ENCODE measurements around the gene PRSS50. TPM values are rescaled to one million over a fixed set of nuclear protein-coding genes. Genes with fewer than 3 reads are reported as not detected.

PRSS50 gene
- total and polyA plus RNA-seq, 4 donors = 0.02 to 0.33 (median 0.25) TPM; not detected in 1

DNA sequence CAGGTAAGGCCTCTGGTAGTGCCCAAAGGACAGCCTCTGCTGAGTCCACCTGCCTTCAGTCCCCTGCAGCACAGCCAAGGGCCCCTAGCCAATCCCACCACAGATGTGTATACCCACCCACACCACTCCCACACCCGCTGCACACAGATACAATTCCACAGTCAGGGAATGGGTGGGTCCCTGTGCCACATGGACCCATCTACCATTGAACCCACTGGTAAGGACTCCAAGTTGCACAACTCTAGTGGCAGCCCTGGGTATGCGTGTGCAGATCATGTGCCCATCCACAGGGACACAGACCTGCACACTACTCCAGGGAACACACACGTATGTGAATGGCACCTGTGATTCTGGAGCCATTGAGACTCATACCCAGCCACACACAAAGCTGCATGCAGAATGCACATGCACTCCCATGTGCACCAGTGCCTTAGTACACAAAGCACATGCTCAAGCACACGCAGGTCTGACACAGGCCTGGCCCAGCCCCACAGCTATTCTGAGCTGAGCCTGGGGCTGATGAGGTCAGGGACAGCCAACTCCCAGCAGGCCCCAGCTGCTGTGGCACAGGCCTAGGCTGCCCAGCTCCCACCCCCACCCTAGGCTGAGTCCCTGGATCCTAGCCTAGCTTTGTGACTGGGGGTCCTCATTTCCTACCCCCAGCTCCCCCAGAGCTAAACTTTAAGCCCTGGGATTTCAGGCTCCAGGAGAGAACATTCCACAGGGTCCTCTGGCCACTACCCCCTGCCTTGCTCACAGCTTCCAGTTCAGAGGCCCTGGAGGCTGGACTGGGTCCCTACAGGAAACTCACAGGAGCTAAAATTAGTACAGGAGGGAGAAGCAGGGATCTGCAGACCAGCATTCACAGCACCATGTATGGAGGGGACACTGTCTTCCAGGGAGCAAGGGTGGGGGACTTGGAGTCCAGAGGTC is 21.4 kb downstream of the PRSS50 start:
- no peak overlapping the region for H3K4me3 ChIP-seq (ENCODE audit: low read depth in 1 of 3, low read length in 3 of 3)
- no peaks in the 10 kb centered on the region for H3K9me3 ChIP-seq (ENCODE audit: control insufficient read depth in 4 of 4, low read length in 3 of 4)
- DNase-seq (ENCODE audit: low spot score) = no peak
- TF ChIP-seq YY1 (IDR thresholded peaks at IDR 0.05) = no peak
- TF ChIP-seq, protein P1, sequence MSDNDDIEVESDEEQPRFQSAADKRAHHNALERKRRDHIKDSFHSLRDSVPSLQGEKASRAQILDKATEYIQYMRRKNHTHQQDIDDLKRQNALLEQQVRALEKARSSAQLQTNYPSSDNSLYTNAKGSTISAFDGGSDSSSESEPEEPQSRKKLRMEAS (IDR thresholded peaks at IDR 0.05) = no peak
- TF ChIP-seq NR2F2 (IDR thresholded peaks at IDR 0.05) = peak; percentile 71
- no peak for TF ChIP-seq GABPA (IDR thresholded peaks at IDR 0.05 in 1 of 2, conservative IDR thresholded peaks at IDR 0.05 in 1 of 2)
- peak; percentile 20 for TF ChIP-seq SP1 (IDR thresholded peaks at IDR 0.05)
- peak in 1 of 2 donors; percentile 19 for TF ChIP-seq RXRA (IDR thresholded peaks at IDR 0.05)
- H3K4me1 ChIP-seq (ENCODE audit: control insufficient read depth in 4 of 4, insufficient read depth in 4 of 4, low read length in 3 of 4) = peaks cover 20 to 66% (median 46%) of the 10 kb centered on the region in 4 donors
- no peak overlapping the region for H3K9ac ChIP-seq (ENCODE audit: low read depth in 1 of 2, low read length in 2 of 2)
- 70% methylated on average over 4 of the region's 4 CpGs for WGBS
- H3K27ac ChIP-seq (ENCODE audit: low read depth in 1 of 2, low read length in 2 of 2) = peak overlapping the region in 1 of 2 donors; percentile 17
- H3K36me3 ChIP-seq (ENCODE audit: control insufficient read depth in 4 of 4, insufficient read depth in 3 of 4, low read depth in 1 of 4, low read length in 3 of 4) = no peaks in the 10 kb centered on the region
- no peaks in the 10 kb centered on the region for H3K27me3 ChIP-seq (ENCODE audit: control insufficient read depth in 4 of 4, insufficient read depth in 4 of 4, low read length in 3 of 4)

DNA sequence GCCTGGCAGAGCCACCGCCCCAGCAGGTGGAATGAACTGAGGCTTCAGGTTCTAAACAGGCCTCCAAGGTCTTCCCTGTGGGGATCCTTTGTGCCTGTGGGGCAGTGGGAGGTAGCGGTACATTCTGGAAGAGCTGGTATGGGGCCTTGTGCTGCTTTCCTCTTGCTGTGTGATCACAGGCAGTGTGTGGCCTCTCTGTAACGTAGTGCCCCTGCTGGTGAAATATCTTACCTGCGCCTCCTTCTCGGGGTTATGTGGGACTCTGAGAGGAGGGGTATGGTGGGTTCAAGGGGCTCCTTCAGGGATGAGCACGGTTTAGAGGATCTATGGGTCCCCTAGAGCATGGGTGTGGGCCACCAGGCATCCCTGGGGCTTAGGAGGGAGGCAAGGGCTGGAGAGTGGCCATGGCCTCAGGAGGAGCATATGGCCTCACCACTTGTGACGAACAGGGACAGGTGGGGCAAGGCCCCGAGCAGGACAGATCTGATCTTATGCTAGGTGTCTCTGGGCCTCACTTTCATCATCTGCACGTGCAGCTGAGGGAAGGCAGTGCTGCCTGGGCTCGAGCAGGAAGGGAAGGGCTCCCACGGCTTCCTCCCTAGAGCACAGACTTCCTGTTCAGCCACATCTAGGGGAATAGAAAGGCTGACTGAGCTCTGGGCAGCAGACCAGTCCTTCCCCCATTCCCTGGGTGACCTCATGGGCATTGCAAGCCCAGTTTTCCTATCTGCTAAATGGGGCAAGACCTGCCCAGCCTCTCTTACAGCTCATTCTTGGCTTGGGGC is 22.3 kb downstream of the PRSS50 start:
- Histone ChIP-seq H3K36me3 (ENCODE audit: control insufficient read depth in 4 of 4, insufficient read depth in 3 of 4, low read depth in 1 of 4, low read length in 3 of 4) (no peaks in the 10 kb centered on the region), H3K27ac (ENCODE audit: low read depth in 1 of 2, low read length in 2 of 2) (peak overlapping the region; percentile 9 to 17), H3K9me3 (ENCODE audit: control insufficient read depth in 4 of 4, low read length in 3 of 4) (no peaks in the 10 kb centered on the region), H3K4me1 (ENCODE audit: control insufficient read depth in 4 of 4, insufficient read depth in 4 of 4, low read length in 3 of 4) (peaks cover 17 to 62% (median 44%) of the 10 kb centered on the region in 4 donors), H3K9ac (ENCODE audit: low read depth in 1 of 2, low read length in 2 of 2) (no peak overlapping the region), H3K27me3 (ENCODE audit: control insufficient read depth in 4 of 4, insufficient read depth in 4 of 4, low read length in 3 of 4) (no peaks in the 10 kb centered on the region), H3K4me3 (ENCODE audit: low read depth in 1 of 3, low read length in 3 of 3) (no peak overlapping the region)
- TF ChIP-seq, protein P2, sequence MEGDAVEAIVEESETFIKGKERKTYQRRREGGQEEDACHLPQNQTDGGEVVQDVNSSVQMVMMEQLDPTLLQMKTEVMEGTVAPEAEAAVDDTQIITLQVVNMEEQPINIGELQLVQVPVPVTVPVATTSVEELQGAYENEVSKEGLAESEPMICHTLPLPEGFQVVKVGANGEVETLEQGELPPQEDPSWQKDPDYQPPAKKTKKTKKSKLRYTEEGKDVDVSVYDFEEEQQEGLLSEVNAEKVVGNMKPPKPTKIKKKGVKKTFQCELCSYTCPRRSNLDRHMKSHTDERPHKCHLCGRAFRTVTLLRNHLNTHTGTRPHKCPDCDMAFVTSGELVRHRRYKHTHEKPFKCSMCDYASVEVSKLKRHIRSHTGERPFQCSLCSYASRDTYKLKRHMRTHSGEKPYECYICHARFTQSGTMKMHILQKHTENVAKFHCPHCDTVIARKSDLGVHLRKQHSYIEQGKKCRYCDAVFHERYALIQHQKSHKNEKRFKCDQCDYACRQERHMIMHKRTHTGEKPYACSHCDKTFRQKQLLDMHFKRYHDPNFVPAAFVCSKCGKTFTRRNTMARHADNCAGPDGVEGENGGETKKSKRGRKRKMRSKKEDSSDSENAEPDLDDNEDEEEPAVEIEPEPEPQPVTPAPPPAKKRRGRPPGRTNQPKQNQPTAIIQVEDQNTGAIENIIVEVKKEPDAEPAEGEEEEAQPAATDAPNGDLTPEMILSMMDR (IDR thresholded peaks at IDR 0.05; ENCODE audit: low read depth, low read length, missing input control) = peak; percentile 24
- TF ChIP-seq SP1 (IDR thresholded peaks at IDR 0.05) (peak; percentile 18), GABPA (IDR thresholded peaks at IDR 0.05 in 1 of 2, conservative IDR thresholded peaks at IDR 0.05 in 1 of 2) (peak in 1 of 2 donors; percentile 13), RAD21 (IDR thresholded peaks at IDR 0.05) (peak in 1 of 2 donors; percentile 58)
- TF ChIP-seq, protein P3, sequence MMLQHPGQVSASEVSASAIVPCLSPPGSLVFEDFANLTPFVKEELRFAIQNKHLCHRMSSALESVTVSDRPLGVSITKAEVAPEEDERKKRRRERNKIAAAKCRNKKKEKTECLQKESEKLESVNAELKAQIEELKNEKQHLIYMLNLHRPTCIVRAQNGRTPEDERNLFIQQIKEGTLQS (IDR thresholded peaks at IDR 0.05) = no peak
- no peak for DNase-seq (ENCODE audit: low spot score)
- 76% methylated on average over 11 of the region's 11 CpGs for WGBS

DNA sequence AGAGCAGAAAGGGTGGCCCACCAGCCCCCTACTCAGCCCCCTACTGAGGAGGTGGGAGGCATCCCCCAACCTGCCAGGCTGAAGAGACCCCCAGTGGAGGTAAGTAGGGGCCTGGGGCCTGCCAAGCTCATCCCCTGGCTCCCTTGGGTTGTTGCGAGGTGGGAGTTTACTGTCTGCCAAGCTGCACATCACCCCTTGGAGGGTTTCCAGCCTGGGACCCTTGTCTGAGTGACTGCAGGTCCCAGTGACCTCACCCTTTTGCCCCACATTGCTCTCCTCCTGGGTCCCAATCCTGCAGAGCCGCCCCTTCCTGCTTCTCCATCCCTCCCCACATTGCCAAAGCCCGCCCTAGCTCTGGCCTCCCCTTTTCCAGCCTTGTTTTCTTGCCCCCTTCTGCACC is 23.1 kb downstream of the PRSS50 start:
- DNase-seq (ENCODE audit: low spot score) = no peak
- no peak overlapping the region for H3K4me3 ChIP-seq (ENCODE audit: low read depth in 1 of 3, low read length in 3 of 3)
- H3K27me3 ChIP-seq (ENCODE audit: control insufficient read depth in 4 of 4, insufficient read depth in 4 of 4, low read length in 3 of 4) = no peaks in the 10 kb centered on the region
- 98% methylated on average over 3 of the region's 3 CpGs for WGBS
- no peak overlapping the region for H3K27ac ChIP-seq (ENCODE audit: low read depth in 1 of 2, low read length in 2 of 2)
- H3K36me3 ChIP-seq (ENCODE audit: control insufficient read depth in 4 of 4, insufficient read depth in 3 of 4, low read depth in 1 of 4, low read length in 3 of 4) = no peaks in the 10 kb centered on the region
- no peaks in the 10 kb centered on the region for H3K9me3 ChIP-seq (ENCODE audit: control insufficient read depth in 4 of 4, low read length in 3 of 4)
- no peak overlapping the region for H3K9ac ChIP-seq (ENCODE audit: low read depth in 1 of 2, low read length in 2 of 2)
- peaks cover 13 to 53% (median 36%) of the 10 kb centered on the region in 4 donors for H3K4me1 ChIP-seq (ENCODE audit: control insufficient read depth in 4 of 4, insufficient read depth in 4 of 4, low read length in 3 of 4)
- TF ChIP-seq HNF4G (IDR thresholded peaks at IDR 0.05) = no peak
- no peak for TF ChIP-seq EGR1 (IDR thresholded peaks at IDR 0.05; ENCODE audit: low read depth in 2 of 2)
- no peak for TF ChIP-seq RAD21 (IDR thresholded peaks at IDR 0.05)
- no peak for TF ChIP-seq FOXA2 (IDR thresholded peaks at IDR 0.05)
- no peak for TF ChIP-seq NR2F2 (IDR thresholded peaks at IDR 0.05)
- TF ChIP-seq, protein P2 (IDR thresholded peaks at IDR 0.05; ENCODE audit: low read depth, low read length, missing input control) = no peak
- no peak for TF ChIP-seq GABPA (IDR thresholded peaks at IDR 0.05 in 1 of 2, conservative IDR thresholded peaks at IDR 0.05 in 1 of 2)
- no peak for TF ChIP-seq HNF4A (conservative IDR thresholded peaks at IDR 0.05)
- TF ChIP-seq, protein P3 (IDR thresholded peaks at IDR 0.05) = no peak
- TF ChIP-seq, protein P4, sequence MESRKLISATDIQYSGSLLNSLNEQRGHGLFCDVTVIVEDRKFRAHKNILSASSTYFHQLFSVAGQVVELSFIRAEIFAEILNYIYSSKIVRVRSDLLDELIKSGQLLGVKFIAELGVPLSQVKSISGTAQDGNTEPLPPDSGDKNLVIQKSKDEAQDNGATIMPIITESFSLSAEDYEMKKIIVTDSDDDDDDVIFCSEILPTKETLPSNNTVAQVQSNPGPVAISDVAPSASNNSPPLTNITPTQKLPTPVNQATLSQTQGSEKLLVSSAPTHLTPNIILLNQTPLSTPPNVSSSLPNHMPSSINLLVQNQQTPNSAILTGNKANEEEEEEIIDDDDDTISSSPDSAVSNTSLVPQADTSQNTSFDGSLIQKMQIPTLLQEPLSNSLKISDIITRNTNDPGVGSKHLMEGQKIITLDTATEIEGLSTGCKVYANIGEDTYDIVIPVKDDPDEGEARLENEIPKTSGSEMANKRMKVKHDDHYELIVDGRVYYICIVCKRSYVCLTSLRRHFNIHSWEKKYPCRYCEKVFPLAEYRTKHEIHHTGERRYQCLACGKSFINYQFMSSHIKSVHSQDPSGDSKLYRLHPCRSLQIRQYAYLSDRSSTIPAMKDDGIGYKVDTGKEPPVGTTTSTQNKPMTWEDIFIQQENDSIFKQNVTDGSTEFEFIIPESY (IDR thresholded peaks at IDR 0.05) = no peak
- TF ChIP-seq, protein P1 (IDR thresholded peaks at IDR 0.05) = no peak
- no peak for TF ChIP-seq FOXA1 (IDR thresholded peaks at IDR 0.05)
- no peak for TF ChIP-seq RXRA (IDR thresholded peaks at IDR 0.05)

All from liver (tissue), 9 donors.